Sigmoid colon (tissue), 4 donors: Measurements from ENCODE around the gene MYADM.

Experiments
- POLR2A ChIP-seq, 2 donors: fragments of 450-650 bp; IDR thresholded peaks; one replicate each; pipeline ENCODE4 v1.6.1; 2016; ENCODE audit warnings: antibody characterized with exemption in 2 of 2, mild to moderate bottlenecking in 2 of 2, moderate library complexity in 2 of 2
- POLR2AphosphoS5 ChIP-seq, 4 donors: sonication (generic); formaldehyde crosslinking; IDR thresholded peaks; one replicate each; pipeline ENCODE4 v1.6.1; 2017; ENCODE audit warnings: antibody characterized with exemption in 4 of 4
- TF ChIP-seq, protein P1 (sequence below), 4 experiments: fragments of 450-650 bp in 3 of 4; fragments of 200-600 bp in 1 of 4; IDR thresholded peaks; one replicate each; pipeline ENCODE4 v1.5.1; 2016 to 2019; ENCODE audit warnings: antibody characterized with exemption in 4 of 4, mild to moderate bottlenecking in 3 of 4, moderate library complexity in 2 of 4

DNA sequence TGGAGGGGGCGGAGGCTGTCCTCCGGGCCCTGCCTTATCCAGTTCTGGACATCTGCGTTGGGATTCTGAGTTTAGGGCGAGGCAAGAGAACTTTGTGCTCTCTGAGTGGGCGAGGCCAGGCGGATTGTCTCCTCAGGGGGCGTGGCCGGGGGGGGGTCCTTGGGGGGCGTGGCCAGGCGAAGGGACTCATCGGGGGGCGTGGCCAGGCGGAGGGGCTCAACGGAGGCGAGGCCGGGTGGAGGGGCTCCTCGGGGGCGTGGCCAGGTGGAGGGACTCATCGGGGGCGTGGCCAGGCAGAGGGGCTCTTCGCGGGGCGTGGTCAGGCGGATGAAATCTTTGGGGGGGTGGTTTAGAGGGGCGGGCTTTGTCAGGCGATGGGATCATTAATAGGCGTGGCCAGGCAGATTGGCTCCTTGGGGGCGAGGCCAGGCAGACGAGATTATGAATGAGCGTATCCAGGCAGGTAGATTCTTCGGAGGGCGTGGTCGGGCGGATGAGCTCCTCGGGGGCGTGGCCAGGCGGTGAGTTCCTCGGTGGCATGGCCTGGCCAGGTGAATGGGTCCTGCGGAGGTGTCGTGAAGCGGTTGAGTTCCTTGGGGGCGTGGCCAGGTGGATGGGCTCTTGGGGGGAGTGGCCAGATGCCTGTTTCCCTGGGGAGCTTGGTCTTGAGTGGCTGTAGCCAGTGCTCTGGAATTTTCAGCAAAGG lies 31.1 kb downstream of the MYADM start:
- TF ChIP-seq, protein P1, sequence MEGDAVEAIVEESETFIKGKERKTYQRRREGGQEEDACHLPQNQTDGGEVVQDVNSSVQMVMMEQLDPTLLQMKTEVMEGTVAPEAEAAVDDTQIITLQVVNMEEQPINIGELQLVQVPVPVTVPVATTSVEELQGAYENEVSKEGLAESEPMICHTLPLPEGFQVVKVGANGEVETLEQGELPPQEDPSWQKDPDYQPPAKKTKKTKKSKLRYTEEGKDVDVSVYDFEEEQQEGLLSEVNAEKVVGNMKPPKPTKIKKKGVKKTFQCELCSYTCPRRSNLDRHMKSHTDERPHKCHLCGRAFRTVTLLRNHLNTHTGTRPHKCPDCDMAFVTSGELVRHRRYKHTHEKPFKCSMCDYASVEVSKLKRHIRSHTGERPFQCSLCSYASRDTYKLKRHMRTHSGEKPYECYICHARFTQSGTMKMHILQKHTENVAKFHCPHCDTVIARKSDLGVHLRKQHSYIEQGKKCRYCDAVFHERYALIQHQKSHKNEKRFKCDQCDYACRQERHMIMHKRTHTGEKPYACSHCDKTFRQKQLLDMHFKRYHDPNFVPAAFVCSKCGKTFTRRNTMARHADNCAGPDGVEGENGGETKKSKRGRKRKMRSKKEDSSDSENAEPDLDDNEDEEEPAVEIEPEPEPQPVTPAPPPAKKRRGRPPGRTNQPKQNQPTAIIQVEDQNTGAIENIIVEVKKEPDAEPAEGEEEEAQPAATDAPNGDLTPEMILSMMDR (IDR thresholded peaks at IDR 0.05) = no peak
- TF ChIP-seq POLR2A (IDR thresholded peaks at IDR 0.05) (no peak), POLR2AphosphoS5 (IDR thresholded peaks at IDR 0.05) (no peak)
